HL-60 (cell line): ENCODE data around the gene CTIF.

ENCODE experiments used
- CTCF ChIP-seq: IDR thresholded peaks from one replicate; pipeline ENCODE4 v1.5.1; 2011; ENCODE audit warnings: low read length, control low read depth, inconsistent platforms; ENCODE audit not compliant: insufficient read depth
- GABPA ChIP-seq: IDR thresholded peaks from 2 replicates; pipeline ENCODE4 v1.6.1; 2012; ENCODE audit warnings: low read depth
- POLR2AphosphoS5 ChIP-seq: IDR thresholded peaks from 2 replicates; pipeline ENCODE4 v1.6.1; 2012; ENCODE audit warnings: low read depth

DNA sequence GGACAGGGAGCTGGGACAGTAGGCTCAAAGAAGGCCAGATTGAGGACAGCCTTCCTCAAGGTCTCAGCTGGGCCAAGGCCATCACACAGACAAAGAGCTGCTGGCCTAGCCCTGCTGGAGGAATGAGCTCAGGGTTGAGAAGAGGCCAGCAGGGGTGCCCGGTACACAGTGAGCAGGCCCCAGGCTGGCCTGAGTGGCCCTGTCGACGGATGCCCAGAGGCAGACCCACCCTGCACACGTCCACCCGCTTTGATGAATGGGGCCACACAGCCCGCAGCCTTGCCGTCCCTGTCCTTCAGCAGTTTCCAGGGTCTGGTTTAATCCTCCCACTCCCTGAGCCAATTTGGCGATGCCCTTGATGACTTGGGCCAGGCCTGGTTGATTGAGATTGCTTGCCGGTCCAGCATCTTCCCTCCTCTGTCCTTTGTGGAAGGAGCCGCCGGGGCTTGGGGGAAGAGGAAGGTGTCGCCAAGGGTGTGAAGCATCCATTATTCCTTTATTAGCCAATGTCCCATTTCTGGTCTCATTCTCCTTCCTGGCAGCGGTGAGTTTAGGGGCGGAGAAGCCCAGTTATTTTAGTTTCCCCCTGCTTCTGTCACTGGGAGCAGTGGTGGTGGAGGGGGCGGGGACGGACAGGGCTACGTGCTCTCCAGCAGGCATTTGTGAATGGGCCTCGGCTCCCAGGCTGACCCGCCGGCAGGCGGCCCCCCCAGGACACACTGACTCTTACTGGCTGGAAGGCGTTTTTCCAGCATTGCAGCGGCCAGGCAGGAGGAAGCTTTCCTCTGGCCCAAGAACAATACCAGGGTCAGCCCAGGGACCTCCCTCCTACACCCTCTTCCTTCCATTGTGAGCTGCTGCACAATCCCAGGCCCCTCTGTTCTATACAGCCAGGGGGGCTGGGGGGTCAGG lies 141.8 kb downstream of the CTIF start:
- TF ChIP-seq GABPA (no peak), CTCF (no peak), POLR2AphosphoS5 (no peak)
